Measurements from ENCODE around the gene TRABD2B.

The TRABD2B gene

GRCh38 chr1:47818682-47819573, 178.3 kb downstream of the TRABD2B start:
- DNase-seq: no peak

- DNase-seq: no peak
Observed at GRCh38 chr1:47817861-47818260, 179.3 kb downstream of the TRABD2B start.

- DNase-seq: no peak
Observed at GRCh38 chr1:47816325-47817071, 180.7 kb downstream of the TRABD2B start.

DNA sequence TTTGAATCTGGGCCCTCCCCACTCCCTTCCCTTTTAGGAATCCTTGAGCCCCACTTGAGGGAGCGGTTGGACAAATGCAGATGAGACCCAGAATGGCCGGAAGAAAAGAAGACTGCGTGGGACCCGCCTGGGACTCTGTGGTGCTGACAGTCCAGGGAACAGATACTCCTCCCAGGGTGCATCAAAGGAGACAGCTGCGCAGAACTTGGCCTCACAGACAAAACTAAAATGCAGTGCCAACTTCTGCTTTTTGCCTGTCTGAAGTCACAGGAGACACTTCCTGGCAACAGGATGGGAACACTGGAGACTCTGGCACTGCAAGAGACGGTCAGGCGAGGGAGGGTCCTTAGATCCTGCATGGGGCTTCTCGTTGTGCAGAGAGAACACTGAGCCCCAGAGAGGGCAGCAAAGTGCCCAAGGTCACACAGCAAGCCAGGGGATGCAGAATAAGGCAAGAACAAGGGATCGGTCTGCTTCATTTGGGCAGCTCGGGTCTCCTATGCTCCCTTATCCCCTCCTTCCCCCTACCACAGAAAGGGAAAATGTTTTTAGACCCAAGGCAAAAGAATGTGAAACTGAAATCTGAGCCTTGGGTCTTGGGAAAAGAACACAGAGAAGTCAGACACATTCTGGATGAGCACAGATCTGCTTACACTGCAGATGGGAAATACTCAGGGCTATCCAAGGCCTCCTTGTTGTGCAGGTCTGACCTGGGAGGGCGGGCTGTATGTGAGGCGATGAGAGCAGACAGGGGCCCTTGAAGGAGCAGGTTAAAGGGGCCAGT, 182.4 kb downstream of the TRABD2B start:
- no peak for DNase-seq

DNA sequence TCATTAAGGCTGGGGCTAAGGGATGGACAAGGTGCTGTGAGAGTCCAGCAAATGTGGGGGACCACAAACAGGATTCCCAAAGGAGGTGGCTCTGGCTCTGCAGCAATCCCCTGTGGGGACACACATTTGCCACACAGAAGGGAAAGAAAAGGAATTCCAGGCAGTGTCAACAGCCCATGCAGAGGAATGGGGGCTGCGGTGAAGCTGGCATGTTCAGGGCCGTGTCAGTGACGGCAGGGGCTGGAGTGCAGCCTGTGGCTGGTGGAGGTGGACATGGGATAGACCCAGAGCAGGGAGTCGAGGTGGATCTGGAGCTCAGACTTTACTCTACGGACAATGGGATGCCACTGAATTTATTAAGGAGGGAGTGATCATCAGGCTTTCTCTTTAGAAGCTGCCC, 183.2 kb downstream of the TRABD2B start:
- no peak for DNase-seq

DNA sequence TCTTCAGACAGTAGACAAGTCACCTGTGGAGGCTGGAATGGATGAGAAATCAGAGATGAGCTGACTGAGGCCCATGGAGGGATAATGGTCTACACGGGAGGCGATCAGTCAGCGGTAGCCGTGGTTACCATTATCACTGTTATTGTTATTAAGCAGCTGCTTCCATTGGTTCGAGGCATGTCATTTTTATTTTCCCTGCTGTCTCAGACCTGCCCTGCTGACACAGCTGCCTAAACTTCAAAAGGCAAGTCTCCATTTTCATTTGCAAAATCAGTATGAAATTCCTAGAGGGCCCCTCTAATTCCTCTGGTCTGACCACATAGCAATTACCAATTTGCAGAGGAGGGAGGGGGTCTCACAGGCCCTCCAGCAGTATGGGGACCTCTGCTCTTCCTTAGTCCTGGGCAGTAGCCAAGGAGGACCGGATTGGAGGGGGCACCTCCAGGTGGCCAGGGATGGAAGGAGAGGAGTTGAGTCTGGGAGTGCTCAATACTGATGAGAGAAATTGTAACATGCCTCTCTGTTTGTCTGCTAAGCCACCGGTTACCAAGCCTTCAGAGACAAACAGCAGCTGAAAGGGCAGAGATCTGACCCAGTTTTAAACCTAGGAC, 184.2 kb downstream of the TRABD2B start:
- DNase-seq: no peak

DNA sequence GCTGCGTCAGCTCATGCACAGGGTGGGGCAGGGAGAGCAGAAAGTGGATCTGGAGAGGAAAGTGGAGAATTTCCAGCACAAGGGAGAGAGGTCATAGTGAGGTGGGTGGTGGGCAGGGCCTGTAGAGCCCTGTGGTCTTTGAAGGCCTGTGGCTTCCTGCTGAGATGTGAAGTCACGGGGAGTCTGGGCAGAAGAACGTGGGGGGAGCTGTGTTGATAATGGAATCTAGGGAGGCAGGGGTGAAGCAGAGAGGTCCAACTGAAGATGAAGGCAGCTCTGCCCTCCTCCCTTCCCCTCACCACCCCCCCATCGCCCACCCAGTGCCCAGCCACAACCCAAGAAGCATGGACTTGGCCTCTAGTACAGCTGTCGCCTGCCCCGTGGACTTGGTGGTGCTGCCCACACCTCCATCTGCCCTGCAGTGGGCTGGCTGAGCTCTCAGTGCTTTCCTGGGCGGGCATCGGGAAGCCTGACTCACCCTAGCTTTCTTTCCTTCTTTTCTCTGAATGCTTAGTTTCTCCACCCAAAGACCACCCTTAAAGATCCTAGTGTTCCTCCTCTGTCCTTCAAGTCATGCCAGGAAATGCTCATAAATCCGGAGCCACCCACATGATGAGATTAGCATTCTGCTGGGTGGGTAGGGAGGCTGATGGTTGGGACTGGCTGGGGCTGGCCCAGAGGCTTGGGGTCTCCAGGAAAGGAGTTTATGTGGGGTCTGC, 186.1 kb downstream of the TRABD2B start:
- no peak for DNase-seq

DNA sequence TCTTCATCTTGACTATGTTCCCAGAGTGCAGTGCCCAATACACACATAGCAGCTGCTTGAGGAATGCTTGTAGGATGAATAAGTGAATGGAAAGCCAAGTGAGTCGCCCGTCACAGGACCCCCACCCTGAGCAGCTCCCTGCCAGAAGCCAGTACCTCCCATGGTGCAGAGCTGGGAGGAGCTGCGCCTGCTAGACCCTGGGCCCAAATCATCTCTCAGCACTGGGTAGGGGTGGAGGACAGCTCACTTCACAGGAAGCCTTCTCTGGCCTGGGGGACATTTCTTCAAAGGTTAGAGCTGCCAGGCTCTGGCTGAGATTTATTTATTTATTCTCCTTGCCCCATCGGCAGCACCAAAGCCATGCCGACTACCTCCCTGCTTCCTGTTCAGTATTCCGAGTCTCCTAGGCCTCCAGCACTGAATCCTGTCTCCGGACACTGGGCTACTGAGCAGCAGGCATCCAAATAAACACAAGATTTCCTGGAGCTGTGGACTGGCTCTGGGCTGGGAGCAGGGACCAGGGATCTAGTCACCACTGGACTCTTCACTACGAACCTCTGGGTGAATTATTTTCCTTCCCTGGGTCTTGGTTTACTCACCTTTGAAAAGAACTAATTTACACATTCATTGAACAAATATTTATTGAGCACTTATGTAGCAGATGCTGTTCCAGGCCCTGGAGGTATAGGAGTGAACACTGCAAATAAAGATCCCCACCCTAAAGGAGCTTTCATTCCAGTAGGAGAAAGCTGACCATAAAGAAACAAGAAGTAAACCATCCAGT, 187.7 kb downstream of the TRABD2B start:
- no peak for DNase-seq

GRCh38 chr1:47808612-47809011, 188.6 kb downstream of the TRABD2B start:
- no peak for DNase-seq

GRCh38 chr1:47805921-47806361, 191.2 kb downstream of the TRABD2B start:
- no peak for DNase-seq

DNA sequence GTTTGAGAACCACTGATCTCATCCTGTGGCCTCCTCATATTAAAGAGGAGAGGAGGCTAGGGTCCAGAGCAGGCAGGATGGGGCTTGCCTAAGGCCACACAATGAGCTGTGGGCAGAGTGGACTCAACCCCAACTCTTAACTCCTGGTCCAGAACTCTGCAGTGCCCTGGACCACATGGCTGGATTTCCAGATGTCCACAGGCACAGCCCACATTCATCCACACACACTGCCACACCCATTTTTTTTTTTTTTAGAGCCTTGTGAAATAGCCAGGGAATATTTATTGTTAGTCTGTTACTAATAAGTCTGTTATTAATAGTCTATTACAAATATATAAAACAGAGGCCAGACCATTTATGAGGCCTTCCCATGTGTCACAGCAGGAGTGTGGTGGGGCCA, 192.2 kb downstream of the TRABD2B start:
- no peak for DNase-seq

DNA sequence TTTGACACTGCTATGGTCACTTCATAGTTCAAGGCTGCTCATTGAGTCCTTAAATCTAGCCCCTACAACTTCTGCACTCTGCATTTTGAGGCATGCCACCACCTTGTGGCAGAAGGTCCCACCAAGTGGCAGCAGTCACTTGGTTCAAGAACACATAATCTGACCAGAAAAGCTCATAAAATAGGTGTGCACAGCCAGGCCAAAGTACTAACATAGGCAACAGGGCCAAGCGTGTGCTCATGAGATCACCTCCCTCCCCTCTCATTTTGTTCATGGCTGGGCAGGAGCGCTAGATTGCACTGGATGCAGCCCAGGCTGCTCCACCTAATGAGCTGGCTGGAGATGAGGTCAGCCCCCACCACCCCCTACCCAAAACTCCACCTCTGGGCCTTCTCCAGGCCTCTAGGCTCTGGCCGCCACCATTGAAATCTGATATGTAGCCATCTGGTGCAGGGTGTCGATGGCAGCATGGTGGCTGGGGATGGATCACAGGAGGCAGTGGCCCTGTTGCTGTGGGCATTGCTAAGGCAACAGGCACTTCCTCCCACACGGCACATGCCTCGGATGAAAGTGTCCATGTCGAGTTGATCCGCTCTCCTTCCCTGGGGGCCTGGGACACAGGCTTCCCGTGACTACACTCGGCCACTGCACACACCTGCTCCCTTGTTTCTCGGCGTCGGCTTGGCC, 193.2 kb downstream of the TRABD2B start:
- no peak for DNase-seq

DNA sequence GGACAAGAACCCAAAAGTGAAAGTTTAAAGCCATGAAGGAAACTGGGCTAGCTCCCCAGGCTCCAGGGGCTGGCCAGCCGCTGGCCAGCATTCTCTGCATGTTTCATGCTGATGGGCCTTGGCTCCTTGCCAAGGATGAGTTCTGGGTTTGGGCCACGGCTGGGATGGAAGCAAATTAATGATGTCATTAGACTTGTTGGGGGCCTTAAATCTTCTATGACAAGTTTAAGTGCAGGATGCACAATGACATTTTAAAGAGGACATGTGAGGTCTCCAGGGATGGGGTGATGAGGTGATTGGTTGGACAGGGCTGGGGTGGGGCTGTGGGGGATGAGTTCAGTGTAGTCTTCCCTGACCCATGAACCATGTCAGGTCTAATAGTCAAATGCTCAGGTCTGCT, 199.6 kb downstream of the TRABD2B start:
- no peak for DNase-seq

GRCh38 chr1:47796626-47797025, 200.6 kb downstream of the TRABD2B start:
- no peak for DNase-seq

DNA sequence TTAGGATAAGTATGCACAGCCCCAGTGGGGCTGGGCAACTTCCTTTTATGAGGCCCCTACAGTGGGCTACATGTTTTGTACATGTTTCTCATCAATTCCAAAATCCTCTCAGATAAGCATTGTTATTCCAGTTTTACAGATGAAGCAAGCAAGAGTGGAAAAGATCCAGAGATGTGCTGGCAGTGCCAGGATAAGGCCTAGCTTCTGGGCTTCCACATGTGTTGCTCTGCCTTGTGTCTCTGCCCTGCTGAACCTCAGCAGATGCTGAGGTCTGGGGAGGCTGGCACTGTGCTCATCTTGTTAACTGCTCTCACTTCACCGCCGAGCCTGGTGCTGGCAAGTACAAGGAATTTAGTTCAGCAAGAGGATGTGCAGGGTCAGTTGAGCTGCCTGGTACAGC, 202.1 kb downstream of the TRABD2B start:
- no peak for DNase-seq

- no peak for DNase-seq
Observed at GRCh38 chr1:47794530-47794929, 202.7 kb downstream of the TRABD2B start.

GRCh38 chr1:47794081-47794480, 203.1 kb downstream of the TRABD2B start:
- no peak for DNase-seq

DNA sequence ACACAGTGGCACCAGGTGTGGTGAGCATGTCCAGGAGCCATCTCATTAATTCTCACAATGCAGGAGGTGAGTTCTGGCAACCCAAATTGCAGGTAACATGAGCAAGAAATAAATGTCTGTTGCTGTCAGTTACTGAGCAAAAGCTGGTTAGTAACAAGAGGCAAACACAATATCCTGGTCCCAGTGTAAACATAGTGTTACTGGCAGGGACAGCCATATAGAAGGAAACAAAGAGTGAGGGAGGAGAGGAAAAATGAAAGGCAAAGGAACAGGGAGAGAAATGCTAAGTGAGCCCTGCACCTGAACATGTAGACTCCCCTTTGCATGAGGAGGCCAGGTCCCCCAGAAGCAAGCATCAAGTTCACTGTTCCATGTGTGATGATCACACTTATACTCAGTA, 203.6 kb downstream of the TRABD2B start:
- no peak for DNase-seq

- DNase-seq: no peak
Observed at GRCh38 chr1:47792779-47793178, 204.4 kb downstream of the TRABD2B start.

GRCh38 chr1:47791879-47792608, 205.1 kb downstream of the TRABD2B start:
- no peak for DNase-seq

Measured in hippocampal formation (tissue), 2 donors.